Prostate gland (tissue), 2 donors: ENCODE results near the gene OSER1. TPM values are rescaled to one million over a fixed set of nuclear protein-coding genes. Genes with fewer than 3 reads are reported as not detected.
A peak's percentile ranks its signal among the peaks of the same experiment; 100 is the strongest.

ENCODE experiments used
- DNase-seq: peaks from one replicate; pipeline ENCODE4 v3.0.0-alpha.2; 2019; ENCODE audit warnings: low spot score
- H3K27ac ChIP-seq, 2 donors: fragments of 200-600 bp; sonication (generic); 2 replicates each; pipeline ENCODE4 v1.5.1; 2017 to 2019
- H3K27me3 ChIP-seq: fragments of 200-600 bp; sonication (generic); replicated peaks from 2 replicates; pipeline ENCODE4 v1.5.1; 2019; ENCODE audit not compliant: insufficient read depth
- H3K36me3 ChIP-seq, 2 donors: fragments of 200-600 bp; sonication (generic); 1 replicate in 1 of 2; 2 replicates in 1 of 2; pipeline versions ENCODE4 v1.5.1 to v1.8.1; 2017 to 2019
- H3K4me1 ChIP-seq: fragments of 200-600 bp; sonication (generic); replicated peaks from 2 replicates; pipeline ENCODE4 v1.5.1; 2019
- H3K4me3 ChIP-seq, 2 donors: fragments of 200-600 bp; sonication (generic); 2 replicates each; pipeline ENCODE4 v1.5.1; 2017 to 2019
- H3K9me3 ChIP-seq: fragments of 200-600 bp; sonication (generic); 2 replicates; pipeline ENCODE4 v1.5.1; 2017
- CTCF ChIP-seq, 4 experiments: fragments of 200-600 bp in 2 of 4; fragments of 450-650 bp in 2 of 4; sonication (generic) in 2 of 4; IDR thresholded peaks; 1 replicate in 3 of 4; 2 replicates in 1 of 4; pipeline ENCODE4 v1.5.1; 2016 to 2019; ENCODE audit warnings: antibody characterized with exemption in 4 of 4, mild to moderate bottlenecking in 2 of 4, moderate library complexity in 2 of 4
- POLR2A ChIP-seq: fragments of 450-650 bp; IDR thresholded peaks from one replicate; pipeline ENCODE4 v1.6.1; 2016; ENCODE audit warnings: antibody characterized with exemption, mild to moderate bottlenecking
- POLR2AphosphoS5 ChIP-seq: sonication (generic); formaldehyde crosslinking; IDR thresholded peaks from one replicate; pipeline ENCODE4 v1.6.1; 2017; ENCODE audit warnings: antibody characterized with exemption
- WGBS: methylation state at CpG from one replicate; pipeline ENCODE4 v1.1.5; 2018; 5-methylcytosine and 5-hydroxymethylcytosine counted together
- intact Hi-C: fragments of 100-400 bp; cut with DNase I; formaldehyde crosslinking; loops from one replicate; pipeline ENCODE4 v1.14.2; 2022
- total RNA-seq, 2 donors: library from RNA; depleted of rRNA; stranded (reverse); fragments of >200 nt; gene quantifications; one replicate each; pipeline ENCODE4 v1.1.0, GENCODE V29; 2016

The OSER1 gene
- total RNA-seq, 2 donors from 2014 or later: 31.6 to 42.7 TPM

- WGBS: under 1% methylated on average over 31 of the region's 31 CpGs
- intact Hi-C loops: loop anchor here (5.0 to 10.0 kb wide), 4 partner anchors 315 to 753 kb away; partner anchors contain the start of genes SERINC3 and SRSF6
- TF ChIP-seq POLR2A (no peak), CTCF (IDR thresholded peaks at IDR 0.05) (no peak), POLR2AphosphoS5 (no peak)
- peak; percentile 19 for DNase-seq
- peak overlapping the region; percentile 81 to 90 for H3K4me3 ChIP-seq
- H3K36me3 ChIP-seq: no peaks in the 10 kb centered on the region
- H3K4me1 ChIP-seq: no peaks in the 10 kb centered on the region
- H3K27me3 ChIP-seq: no peaks in the 10 kb centered on the region
- H3K9me3 ChIP-seq: no peaks in the 10 kb centered on the region
- peak overlapping the region; percentile 97 for H3K27ac ChIP-seq
Observed at GRCh38 chr20:44209686-44210405, 725 bp downstream of the OSER1 start.

GRCh38 chr20:44208770-44209169 is 1.8 kb downstream of the OSER1 start:
- Histone ChIP-seq H3K4me3 (peak overlapping the region in 1 of 2 donors; percentile 90), H3K9me3 (no peaks in the 10 kb centered on the region), H3K27me3 (no peaks in the 10 kb centered on the region), H3K4me1 (peaks cover 2% of the 10 kb centered on the region), H3K27ac (peak overlapping the region; percentile 97), H3K36me3 (no peaks in the 10 kb centered on the region)
- 20% methylated on average over 7 of the region's 7 CpGs for WGBS
- intact Hi-C loops: loop anchor here (10.0 kb wide), 1 partner anchor 526 kb away; no protein-coding TSS in a partner anchor
- TF ChIP-seq CTCF (IDR thresholded peaks at IDR 0.05): no peak
- TF ChIP-seq POLR2A: no peak
- peak; percentile 5 for TF ChIP-seq POLR2AphosphoS5
- no peak for DNase-seq

DNA sequence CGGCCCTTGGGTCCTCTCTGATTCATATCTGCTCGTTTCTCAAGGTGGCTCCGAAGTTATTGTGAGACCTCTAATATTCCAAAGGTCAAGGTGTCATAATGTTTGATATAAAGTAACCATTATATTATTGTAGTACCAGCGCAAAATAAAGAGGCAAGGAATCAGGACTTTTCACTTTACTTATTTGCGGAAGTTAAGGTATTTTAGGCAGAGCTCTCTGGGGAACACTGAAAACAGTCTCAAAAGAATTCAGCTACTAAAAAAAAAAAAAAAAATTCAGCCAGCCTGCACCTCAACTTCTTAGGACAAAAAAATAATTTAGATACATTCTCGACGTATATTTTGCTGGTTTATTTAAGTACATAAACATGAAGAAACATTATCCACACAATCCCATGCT is 2.4 kb downstream of the OSER1 start:
- Histone ChIP-seq H3K9me3 (no peaks in the 10 kb centered on the region), H3K36me3 (no peaks in the 10 kb centered on the region), H3K4me1 (peaks cover 6% of the 10 kb centered on the region), H3K4me3 (no peak overlapping the region), H3K27ac (no peak overlapping the region), H3K27me3 (no peaks in the 10 kb centered on the region)
- intact Hi-C loops: loop anchor here (10.0 kb wide), 1 partner anchor 527 kb away; no protein-coding TSS in a partner anchor
- no peak for TF ChIP-seq CTCF (IDR thresholded peaks at IDR 0.05)
- 38% methylated on average over 7 of the region's 7 CpGs for WGBS
- DNase-seq: no peak

- H3K27me3 ChIP-seq: no peaks in the 10 kb centered on the region
- H3K4me3 ChIP-seq: no peak overlapping the region
- H3K4me1 ChIP-seq: peaks cover 10% of the 10 kb centered on the region
- DNase-seq: no peak
- no peaks in the 10 kb centered on the region for H3K36me3 ChIP-seq
- WGBS: 29% methylated on average over 3 of the region's 3 CpGs
- peak overlapping the region in 1 of 2 donors; percentile 11 for H3K27ac ChIP-seq
- intact Hi-C loops: loop anchor here (10.0 kb wide), 1 partner anchor 528 kb away; no protein-coding TSS in a partner anchor
- TF ChIP-seq POLR2A (no peak), POLR2AphosphoS5 (peak; percentile 15), CTCF (IDR thresholded peaks at IDR 0.05) (no peak)
- H3K9me3 ChIP-seq: no peaks in the 10 kb centered on the region
Observed at GRCh38 chr20:44207126-44207723, 3.3 kb downstream of the OSER1 start.
